Measurements from ENCODE around the gene AEBP1.

DNA sequence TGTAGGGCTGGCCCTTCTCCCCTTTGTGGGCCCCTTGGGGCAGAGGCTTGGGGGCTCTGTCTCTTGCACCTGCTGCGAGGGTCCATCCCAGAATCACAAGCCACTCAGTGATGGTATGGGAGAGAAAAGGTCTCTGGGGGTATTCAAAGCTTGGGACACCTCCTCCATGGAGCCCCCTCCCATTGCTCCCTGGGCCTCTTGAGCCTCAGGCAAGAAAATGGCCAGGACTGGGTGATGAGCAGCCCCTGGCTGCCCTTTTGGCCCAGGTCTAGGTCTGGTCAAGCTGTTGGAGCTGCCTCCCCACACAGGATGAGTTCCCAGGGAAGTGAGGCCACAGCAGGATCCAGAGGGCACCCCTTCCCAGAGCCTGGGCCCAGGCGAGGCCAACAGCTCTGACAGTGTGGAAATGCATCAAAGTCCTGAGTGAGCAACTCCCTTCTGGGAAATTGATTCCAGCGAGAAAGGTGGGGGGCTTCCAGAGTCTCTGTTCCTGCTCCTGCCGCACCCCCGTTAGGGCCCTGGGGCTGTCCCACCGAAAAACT lies 40.4 kb downstream of the AEBP1 start:
- TF ChIP-seq, protein P1, sequence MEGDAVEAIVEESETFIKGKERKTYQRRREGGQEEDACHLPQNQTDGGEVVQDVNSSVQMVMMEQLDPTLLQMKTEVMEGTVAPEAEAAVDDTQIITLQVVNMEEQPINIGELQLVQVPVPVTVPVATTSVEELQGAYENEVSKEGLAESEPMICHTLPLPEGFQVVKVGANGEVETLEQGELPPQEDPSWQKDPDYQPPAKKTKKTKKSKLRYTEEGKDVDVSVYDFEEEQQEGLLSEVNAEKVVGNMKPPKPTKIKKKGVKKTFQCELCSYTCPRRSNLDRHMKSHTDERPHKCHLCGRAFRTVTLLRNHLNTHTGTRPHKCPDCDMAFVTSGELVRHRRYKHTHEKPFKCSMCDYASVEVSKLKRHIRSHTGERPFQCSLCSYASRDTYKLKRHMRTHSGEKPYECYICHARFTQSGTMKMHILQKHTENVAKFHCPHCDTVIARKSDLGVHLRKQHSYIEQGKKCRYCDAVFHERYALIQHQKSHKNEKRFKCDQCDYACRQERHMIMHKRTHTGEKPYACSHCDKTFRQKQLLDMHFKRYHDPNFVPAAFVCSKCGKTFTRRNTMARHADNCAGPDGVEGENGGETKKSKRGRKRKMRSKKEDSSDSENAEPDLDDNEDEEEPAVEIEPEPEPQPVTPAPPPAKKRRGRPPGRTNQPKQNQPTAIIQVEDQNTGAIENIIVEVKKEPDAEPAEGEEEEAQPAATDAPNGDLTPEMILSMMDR (conservative IDR thresholded peaks at IDR 0.05; ENCODE audit: low read length) = no peak
- no peak for TF ChIP-seq EZH2phosphoT487 (IDR thresholded peaks at IDR 0.05; ENCODE audit: borderline replicate concordance)

Data from Loucy (cell line).